Astrocyte (in vitro differentiated cells and primary cell): ENCODE data around the gene ERBIN. TPM values are rescaled to one million over a fixed set of nuclear protein-coding genes. Genes with fewer than 3 reads are reported as not detected.

Experiments used
- DNase-seq: peaks from one replicate; pipeline ENCODE4 v3.0.0-alpha.2; 2010; ENCODE audit warnings: low read depth
- FAIRE-seq: peaks from 2 replicates; lab custom pipeline; 2011; peaks lifted over from hg19 to GRCh38; lab: Jason Lieb, UNC
- H2AFZ ChIP-seq: 2 replicates; pipeline ENCODE4 v1.6.0; 2012; ENCODE audit warnings: low read depth, low read length, inconsistent platforms
- H3K27ac ChIP-seq: 2 replicates; pipeline ENCODE4 v1.5.1; 2011; ENCODE audit warnings: low read depth, low read length, inconsistent platforms
- H3K27me3 ChIP-seq: 2 replicates; pipeline ENCODE4 v1.6.0; 2011; ENCODE audit warnings: low read length, inconsistent platforms; ENCODE audit not compliant: insufficient read depth
- H3K36me3 ChIP-seq: 2 replicates; pipeline ENCODE4 v1.5.1; 2011; ENCODE audit warnings: low read length, inconsistent platforms; ENCODE audit not compliant: insufficient read depth
- H3K4me1 ChIP-seq: 2 replicates; pipeline ENCODE4 v1.5.1; 2011; ENCODE audit warnings: low read length, inconsistent platforms; ENCODE audit not compliant: insufficient read depth
- H3K4me2 ChIP-seq: 2 replicates; pipeline ENCODE4 v1.6.0; 2012; ENCODE audit warnings: low read length, inconsistent platforms
- H3K4me3 ChIP-seq: 2 replicates; pipeline ENCODE4 v1.5.1; 2011; ENCODE audit warnings: low read depth, mild to moderate bottlenecking, low read length, inconsistent platforms; ENCODE audit not compliant: insufficient read depth
- H3K79me2 ChIP-seq: 2 replicates; pipeline ENCODE4 v1.6.0; 2012; ENCODE audit warnings: mild to moderate bottlenecking, low read length, inconsistent platforms; ENCODE audit not compliant: insufficient read depth
- H3K9ac ChIP-seq: 2 replicates; pipeline ENCODE4 v1.6.0; 2012; ENCODE audit warnings: mild to moderate bottlenecking, low read length, inconsistent platforms
- H3K9me3 ChIP-seq: 2 replicates; pipeline ENCODE4 v1.5.1; 2012; ENCODE audit warnings: low read depth, mild to moderate bottlenecking, low read length, inconsistent platforms; ENCODE audit not compliant: insufficient read depth
- H4K20me1 ChIP-seq: 2 replicates; pipeline ENCODE4 v1.6.0; 2012; ENCODE audit warnings: low read length, inconsistent platforms; ENCODE audit not compliant: insufficient read depth
- H3K27ac Mint-ChIP-seq: one replicate; pipeline ENCODE4 v1.8.0; 2021; ENCODE audit warnings: mild to moderate bottlenecking, mixed read lengths; ENCODE audit not compliant: unreplicated experiment
- H3K27me3 Mint-ChIP-seq: one replicate; pipeline ENCODE4 v1.8.0; 2021; ENCODE audit warnings: low read depth, mixed read lengths; ENCODE audit not compliant: unreplicated experiment
- H3K36me3 Mint-ChIP-seq: one replicate; pipeline ENCODE4 v1.8.0; 2021; ENCODE audit warnings: low read depth, mixed read lengths; ENCODE audit not compliant: unreplicated experiment
- H3K4me1 Mint-ChIP-seq: one replicate; pipeline ENCODE4 v1.8.0; 2021; ENCODE audit warnings: low read depth, mixed read lengths; ENCODE audit not compliant: unreplicated experiment
- H3K4me3 Mint-ChIP-seq: one replicate; pipeline ENCODE4 v1.8.0; 2021; ENCODE audit warnings: mild to moderate bottlenecking, moderate library complexity, mixed read lengths; ENCODE audit not compliant: unreplicated experiment
- H3K9me3 Mint-ChIP-seq: one replicate; pipeline ENCODE4 v1.8.0; 2021; ENCODE audit warnings: mild to moderate bottlenecking, mixed read lengths; ENCODE audit not compliant: unreplicated experiment
- EZH2 ChIP-seq: IDR thresholded peaks from 2 replicates; pipeline ENCODE4 v1.6.1; 2012; ENCODE audit warnings: mild to moderate bottlenecking, low read length, inconsistent platforms; ENCODE audit not compliant: insufficient read depth
- total RNA-seq: library from RNA; stranded (reverse); gene quantifications from 2 replicates; pipeline ENCODE4 v1.2.1, GENCODE V29; 2021
- TF ChIP-seq, protein P1 (sequence below): IDR thresholded peaks from 2 replicates; pipeline ENCODE4 v1.5.1; 2011; ENCODE audit warnings: low read depth, mild to moderate bottlenecking, inconsistent platforms, low read length, moderate library complexity; ENCODE audit not compliant: insufficient read depth

Gene ERBIN
- total RNA-seq, 1 donor from 2014 or later = 83.4 TPM

- Mint-ChIP-seq H3K36me3 (peaks cover 6% of the 10 kb centered on the region), H3K27ac (no peak overlapping the region), H3K27me3 (no peaks in the 10 kb centered on the region), H3K4me1 (peaks cover 5% of the 10 kb centered on the region), H3K4me3 (no peak overlapping the region), H3K9me3 (no peaks in the 10 kb centered on the region)
- Histone ChIP-seq H3K4me2 (no peak overlapping the region), H3K4me3 (no peak overlapping the region), H2AFZ (no peak overlapping the region), H3K36me3 (peaks cover 39% of the 10 kb centered on the region), H3K79me2 (no peaks in the 10 kb centered on the region), H3K27ac (no peak overlapping the region), H3K9ac (no peak overlapping the region), H4K20me1 (peaks cover 12% of the 10 kb centered on the region), H3K4me1 (no peaks in the 10 kb centered on the region), H3K9me3 (no peaks in the 10 kb centered on the region), H3K27me3 (no peaks in the 10 kb centered on the region)
- no peak for TF ChIP-seq EZH2
- TF ChIP-seq, protein P1, sequence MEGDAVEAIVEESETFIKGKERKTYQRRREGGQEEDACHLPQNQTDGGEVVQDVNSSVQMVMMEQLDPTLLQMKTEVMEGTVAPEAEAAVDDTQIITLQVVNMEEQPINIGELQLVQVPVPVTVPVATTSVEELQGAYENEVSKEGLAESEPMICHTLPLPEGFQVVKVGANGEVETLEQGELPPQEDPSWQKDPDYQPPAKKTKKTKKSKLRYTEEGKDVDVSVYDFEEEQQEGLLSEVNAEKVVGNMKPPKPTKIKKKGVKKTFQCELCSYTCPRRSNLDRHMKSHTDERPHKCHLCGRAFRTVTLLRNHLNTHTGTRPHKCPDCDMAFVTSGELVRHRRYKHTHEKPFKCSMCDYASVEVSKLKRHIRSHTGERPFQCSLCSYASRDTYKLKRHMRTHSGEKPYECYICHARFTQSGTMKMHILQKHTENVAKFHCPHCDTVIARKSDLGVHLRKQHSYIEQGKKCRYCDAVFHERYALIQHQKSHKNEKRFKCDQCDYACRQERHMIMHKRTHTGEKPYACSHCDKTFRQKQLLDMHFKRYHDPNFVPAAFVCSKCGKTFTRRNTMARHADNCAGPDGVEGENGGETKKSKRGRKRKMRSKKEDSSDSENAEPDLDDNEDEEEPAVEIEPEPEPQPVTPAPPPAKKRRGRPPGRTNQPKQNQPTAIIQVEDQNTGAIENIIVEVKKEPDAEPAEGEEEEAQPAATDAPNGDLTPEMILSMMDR = no peak
- FAIRE-seq (peak; percentile 13), DNase-seq (no peak)
Measured at GRCh38 chr5:66039296-66039695, 112.9 kb downstream of the ERBIN start.

DNA sequence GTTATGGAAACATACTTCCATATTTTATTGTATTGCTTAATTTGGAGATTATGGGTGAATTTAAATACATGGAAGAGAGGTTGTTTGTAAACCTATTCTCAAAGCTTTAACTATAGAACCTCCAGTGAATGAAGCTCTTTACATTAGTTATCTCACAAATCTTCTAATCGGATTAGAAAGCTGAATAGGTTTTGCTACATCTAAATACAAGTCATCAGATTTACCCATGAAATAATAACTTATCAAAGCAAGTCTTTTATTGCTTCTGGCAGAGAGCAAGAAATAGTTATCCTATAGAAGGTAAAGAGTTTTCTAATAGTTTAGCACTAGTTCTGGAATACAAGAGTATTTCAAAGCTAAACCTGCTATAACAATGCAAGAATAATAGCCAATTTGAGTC is 113.3 kb downstream of the ERBIN start:
- no peak for DNase-seq
- no peaks in the 10 kb centered on the region for H3K27me3 Mint-ChIP-seq
- Histone ChIP-seq H3K4me1 (no peaks in the 10 kb centered on the region), H2AFZ (no peak overlapping the region), H3K9me3 (no peaks in the 10 kb centered on the region), H4K20me1 (peaks cover 10% of the 10 kb centered on the region), H3K9ac (no peak overlapping the region), H3K27ac (no peak overlapping the region), H3K27me3 (no peaks in the 10 kb centered on the region), H3K4me3 (no peak overlapping the region), H3K4me2 (no peak overlapping the region), H3K79me2 (no peaks in the 10 kb centered on the region), H3K36me3 (peaks cover 36% of the 10 kb centered on the region)
- H3K9me3 Mint-ChIP-seq = no peaks in the 10 kb centered on the region
- FAIRE-seq = no peak
- peaks cover 5% of the 10 kb centered on the region for H3K4me1 Mint-ChIP-seq
- TF ChIP-seq, protein P1 = no peak
- no peak for TF ChIP-seq EZH2
- H3K36me3 Mint-ChIP-seq = peaks cover 7% of the 10 kb centered on the region
- no peak overlapping the region for H3K4me3 Mint-ChIP-seq
- H3K27ac Mint-ChIP-seq = no peak overlapping the region

DNA sequence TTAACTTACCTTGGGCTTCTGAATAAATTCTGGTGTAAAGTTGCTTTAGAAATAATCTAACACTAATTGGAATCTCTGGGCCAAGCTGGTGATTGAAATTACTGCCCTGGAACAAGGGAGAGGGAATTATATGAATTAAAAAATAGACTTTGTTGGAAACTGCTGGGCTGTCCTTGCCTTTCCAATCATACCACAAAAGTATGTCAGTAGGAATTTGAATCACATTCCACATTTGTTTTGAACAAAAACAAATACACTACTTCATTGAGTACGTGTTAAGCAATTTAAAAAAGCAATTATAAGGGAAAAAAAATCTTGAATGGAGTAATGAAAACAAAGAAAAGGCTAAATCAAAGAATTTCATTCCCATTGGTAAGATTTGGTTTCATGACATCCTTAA is 115.3 kb downstream of the ERBIN start:
- Mint-ChIP-seq H3K9me3 (no peaks in the 10 kb centered on the region), H3K27ac (no peak overlapping the region), H3K4me1 (peaks cover 4% of the 10 kb centered on the region), H3K27me3 (no peaks in the 10 kb centered on the region), H3K4me3 (no peak overlapping the region), H3K36me3 (peaks cover 8% of the 10 kb centered on the region)
- no peak overlapping the region for H3K4me2 ChIP-seq
- H4K20me1 ChIP-seq = peaks cover 3% of the 10 kb centered on the region
- H3K27ac ChIP-seq = no peak overlapping the region
- no peaks in the 10 kb centered on the region for H3K27me3 ChIP-seq
- peaks cover 33% of the 10 kb centered on the region for H3K36me3 ChIP-seq
- H3K4me1 ChIP-seq = no peaks in the 10 kb centered on the region
- H3K9ac ChIP-seq = no peak overlapping the region
- TF ChIP-seq, protein P1 = no peak
- no peak for TF ChIP-seq EZH2
- DNase-seq = no peak
- H2AFZ ChIP-seq = no peak overlapping the region
- H3K79me2 ChIP-seq = no peaks in the 10 kb centered on the region
- no peak overlapping the region for H3K4me3 ChIP-seq
- FAIRE-seq = no peak
- H3K9me3 ChIP-seq = no peaks in the 10 kb centered on the region
